Prostate gland (tissue), 2 donors: Measurements from ENCODE around the gene CCDC71L. TPM values are rescaled to one million over a fixed set of nuclear protein-coding genes. Genes with fewer than 3 reads are reported as not detected.

Experiments used
- DNase-seq: peaks from one replicate; pipeline ENCODE4 v3.0.0-alpha.2; 2019; ENCODE audit warnings: low spot score
- H3K27ac ChIP-seq, 2 donors: fragments of 200-600 bp; sonication (generic); 2 replicates each; pipeline ENCODE4 v1.5.1; 2017 to 2019
- H3K27me3 ChIP-seq: fragments of 200-600 bp; sonication (generic); replicated peaks from 2 replicates; pipeline ENCODE4 v1.5.1; 2019; ENCODE audit not compliant: insufficient read depth
- H3K36me3 ChIP-seq, 2 donors: fragments of 200-600 bp; sonication (generic); 1 replicate in 1 of 2; 2 replicates in 1 of 2; pipeline versions ENCODE4 v1.5.1 to v1.8.1; 2017 to 2019
- H3K4me1 ChIP-seq: fragments of 200-600 bp; sonication (generic); replicated peaks from 2 replicates; pipeline ENCODE4 v1.5.1; 2019
- H3K4me3 ChIP-seq, 2 donors: fragments of 200-600 bp; sonication (generic); 2 replicates each; pipeline ENCODE4 v1.5.1; 2017 to 2019
- H3K9me3 ChIP-seq: fragments of 200-600 bp; sonication (generic); 2 replicates; pipeline ENCODE4 v1.5.1; 2017
- POLR2A ChIP-seq: fragments of 450-650 bp; IDR thresholded peaks from one replicate; pipeline ENCODE4 v1.6.1; 2016; ENCODE audit warnings: antibody characterized with exemption, mild to moderate bottlenecking
- POLR2AphosphoS5 ChIP-seq: sonication (generic); formaldehyde crosslinking; IDR thresholded peaks from one replicate; pipeline ENCODE4 v1.6.1; 2017; ENCODE audit warnings: antibody characterized with exemption
- WGBS: methylation state at CpG from one replicate; pipeline ENCODE4 v1.1.5; 2018; 5-methylcytosine and 5-hydroxymethylcytosine counted together
- intact Hi-C: fragments of 100-400 bp; cut with DNase I; formaldehyde crosslinking; loops from one replicate; pipeline ENCODE4 v1.14.2; 2022
- total RNA-seq, 2 donors: library from RNA; depleted of rRNA; stranded (reverse); fragments of >200 nt; gene quantifications; one replicate each; pipeline ENCODE4 v1.1.0, GENCODE V29; 2016
- TF ChIP-seq, protein P1 (sequence below), 4 experiments: fragments of 200-600 bp in 2 of 4; fragments of 450-650 bp in 2 of 4; sonication (generic) in 2 of 4; IDR thresholded peaks; 1 replicate in 3 of 4; 2 replicates in 1 of 4; pipeline ENCODE4 v1.5.1; 2016 to 2019; ENCODE audit warnings: antibody characterized with exemption in 4 of 4, mild to moderate bottlenecking in 2 of 4, moderate library complexity in 2 of 4

Gene CCDC71L
- total RNA-seq, 2 donors from 2014 or later, result 10.1 to 24.2 TPM

DNA sequence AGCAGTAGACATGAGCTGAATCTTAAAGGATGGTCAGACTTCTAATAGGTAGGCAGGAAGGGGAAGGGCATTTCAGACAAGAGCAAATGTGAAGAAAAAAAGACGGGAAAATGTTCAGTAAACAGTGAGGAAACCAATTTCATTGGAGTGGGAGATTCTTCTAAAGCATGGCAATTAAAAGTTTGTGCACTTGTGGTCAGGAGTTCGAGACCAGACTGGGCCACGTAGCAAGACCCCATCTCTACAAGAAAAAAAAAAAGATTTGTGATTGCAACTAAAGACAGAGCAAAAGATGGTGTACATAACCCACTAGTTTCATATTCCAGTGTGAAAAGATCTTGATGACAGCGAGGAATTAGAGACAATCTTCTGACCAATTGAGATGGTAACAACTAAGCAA, 41.7 kb downstream of the CCDC71L start:
- intact Hi-C loops, result no loop called here
- H3K27me3 ChIP-seq, result no peaks in the 10 kb centered on the region
- H3K4me1 ChIP-seq, result no peaks in the 10 kb centered on the region
- no peak overlapping the region for H3K4me3 ChIP-seq
- DNase-seq, result no peak
- WGBS, result 96% methylated on average over 4 of the region's 4 CpGs
- TF ChIP-seq POLR2A, result no peak
- no peak for TF ChIP-seq POLR2AphosphoS5
- TF ChIP-seq, protein P1, sequence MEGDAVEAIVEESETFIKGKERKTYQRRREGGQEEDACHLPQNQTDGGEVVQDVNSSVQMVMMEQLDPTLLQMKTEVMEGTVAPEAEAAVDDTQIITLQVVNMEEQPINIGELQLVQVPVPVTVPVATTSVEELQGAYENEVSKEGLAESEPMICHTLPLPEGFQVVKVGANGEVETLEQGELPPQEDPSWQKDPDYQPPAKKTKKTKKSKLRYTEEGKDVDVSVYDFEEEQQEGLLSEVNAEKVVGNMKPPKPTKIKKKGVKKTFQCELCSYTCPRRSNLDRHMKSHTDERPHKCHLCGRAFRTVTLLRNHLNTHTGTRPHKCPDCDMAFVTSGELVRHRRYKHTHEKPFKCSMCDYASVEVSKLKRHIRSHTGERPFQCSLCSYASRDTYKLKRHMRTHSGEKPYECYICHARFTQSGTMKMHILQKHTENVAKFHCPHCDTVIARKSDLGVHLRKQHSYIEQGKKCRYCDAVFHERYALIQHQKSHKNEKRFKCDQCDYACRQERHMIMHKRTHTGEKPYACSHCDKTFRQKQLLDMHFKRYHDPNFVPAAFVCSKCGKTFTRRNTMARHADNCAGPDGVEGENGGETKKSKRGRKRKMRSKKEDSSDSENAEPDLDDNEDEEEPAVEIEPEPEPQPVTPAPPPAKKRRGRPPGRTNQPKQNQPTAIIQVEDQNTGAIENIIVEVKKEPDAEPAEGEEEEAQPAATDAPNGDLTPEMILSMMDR (IDR thresholded peaks at IDR 0.05), result no peak
- H3K27ac ChIP-seq, result no peak overlapping the region
- H3K9me3 ChIP-seq, result no peaks in the 10 kb centered on the region
- H3K36me3 ChIP-seq, result no peaks in the 10 kb centered on the region

DNA sequence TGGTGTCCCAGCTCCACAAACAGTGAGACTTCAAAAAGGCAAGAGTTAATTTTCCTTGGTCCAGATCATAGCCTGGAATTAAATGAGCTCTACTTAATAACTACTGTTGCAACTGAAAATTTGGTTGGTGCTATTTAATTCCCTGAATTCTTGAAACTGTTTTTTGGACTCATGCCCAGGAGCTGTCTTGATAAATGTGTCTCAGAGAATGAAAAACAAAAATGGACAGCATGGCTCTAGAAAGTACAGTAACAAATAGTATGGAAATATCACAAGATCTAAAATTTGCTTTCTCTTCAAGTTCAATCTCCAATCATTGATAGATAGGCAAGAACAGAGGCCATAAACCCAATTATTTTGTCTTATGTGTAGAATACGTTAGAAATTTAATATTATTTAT, 42.5 kb downstream of the CCDC71L start:
- 72% methylated on average over 1 of the region's 1 CpG for WGBS
- TF ChIP-seq POLR2AphosphoS5 (no peak), POLR2A (no peak)
- TF ChIP-seq, protein P1 (IDR thresholded peaks at IDR 0.05), result no peak
- H3K27me3 ChIP-seq, result no peaks in the 10 kb centered on the region
- H3K27ac ChIP-seq, result no peak overlapping the region
- no peaks in the 10 kb centered on the region for H3K9me3 ChIP-seq
- intact Hi-C loops, result no loop called here
- no peaks in the 10 kb centered on the region for H3K4me1 ChIP-seq
- no peak overlapping the region for H3K4me3 ChIP-seq
- H3K36me3 ChIP-seq, result no peaks in the 10 kb centered on the region
- DNase-seq, result no peak

DNA sequence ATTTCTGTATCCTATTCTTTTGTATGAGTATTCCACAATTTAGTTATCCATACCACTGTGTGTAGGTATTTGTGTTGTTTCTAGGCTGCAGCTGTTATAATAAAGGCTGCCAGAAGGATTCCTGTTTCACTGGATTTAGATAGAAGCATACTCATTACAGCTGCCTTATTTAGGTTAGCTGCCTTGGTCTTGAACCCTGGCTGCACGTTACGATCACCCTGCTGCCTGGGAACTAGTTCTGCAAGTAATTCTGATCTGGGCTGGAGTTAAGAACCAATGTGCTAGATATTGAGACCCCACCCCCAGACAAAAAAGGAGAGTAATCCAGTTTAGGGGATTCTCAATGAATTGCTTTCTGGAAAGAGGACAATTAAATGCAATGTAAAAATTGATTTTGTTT, 43.1 kb downstream of the CCDC71L start:
- intact Hi-C loops, result no loop called here
- DNase-seq, result no peak
- WGBS, result 40% methylated on average over 2 of the region's 2 CpGs
- Histone ChIP-seq H3K27me3 (no peaks in the 10 kb centered on the region), H3K27ac (no peak overlapping the region), H3K4me1 (no peaks in the 10 kb centered on the region), H3K36me3 (no peaks in the 10 kb centered on the region), H3K9me3 (no peaks in the 10 kb centered on the region), H3K4me3 (no peak overlapping the region)
- TF ChIP-seq, protein P1 (IDR thresholded peaks at IDR 0.05), result no peak
- TF ChIP-seq POLR2A (no peak), POLR2AphosphoS5 (no peak)

DNA sequence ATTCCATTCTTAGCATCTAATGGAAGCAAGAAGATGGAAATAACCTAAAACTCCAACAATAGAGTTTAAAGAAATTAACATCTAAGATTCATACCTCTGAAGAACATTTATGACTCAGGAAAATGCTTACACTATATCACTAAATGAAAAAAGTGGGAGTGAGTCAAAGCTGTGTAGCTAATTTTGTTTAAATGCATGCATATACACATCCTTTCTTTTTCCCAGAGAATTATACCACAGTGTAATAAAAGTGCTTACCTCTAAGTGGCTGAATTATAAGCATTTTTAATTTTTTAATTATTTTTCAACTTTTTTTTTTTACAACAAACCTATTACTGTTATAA, 44.3 kb downstream of the CCDC71L start:
- TF ChIP-seq POLR2A (no peak), POLR2AphosphoS5 (no peak)
- TF ChIP-seq, protein P1 (IDR thresholded peaks at IDR 0.05), result no peak
- Histone ChIP-seq H3K27me3 (no peaks in the 10 kb centered on the region), H3K27ac (no peak overlapping the region), H3K36me3 (no peaks in the 10 kb centered on the region), H3K4me1 (no peaks in the 10 kb centered on the region), H3K4me3 (no peak overlapping the region), H3K9me3 (no peaks in the 10 kb centered on the region)
- DNase-seq, result no peak
- intact Hi-C loops, result no loop called here

DNA sequence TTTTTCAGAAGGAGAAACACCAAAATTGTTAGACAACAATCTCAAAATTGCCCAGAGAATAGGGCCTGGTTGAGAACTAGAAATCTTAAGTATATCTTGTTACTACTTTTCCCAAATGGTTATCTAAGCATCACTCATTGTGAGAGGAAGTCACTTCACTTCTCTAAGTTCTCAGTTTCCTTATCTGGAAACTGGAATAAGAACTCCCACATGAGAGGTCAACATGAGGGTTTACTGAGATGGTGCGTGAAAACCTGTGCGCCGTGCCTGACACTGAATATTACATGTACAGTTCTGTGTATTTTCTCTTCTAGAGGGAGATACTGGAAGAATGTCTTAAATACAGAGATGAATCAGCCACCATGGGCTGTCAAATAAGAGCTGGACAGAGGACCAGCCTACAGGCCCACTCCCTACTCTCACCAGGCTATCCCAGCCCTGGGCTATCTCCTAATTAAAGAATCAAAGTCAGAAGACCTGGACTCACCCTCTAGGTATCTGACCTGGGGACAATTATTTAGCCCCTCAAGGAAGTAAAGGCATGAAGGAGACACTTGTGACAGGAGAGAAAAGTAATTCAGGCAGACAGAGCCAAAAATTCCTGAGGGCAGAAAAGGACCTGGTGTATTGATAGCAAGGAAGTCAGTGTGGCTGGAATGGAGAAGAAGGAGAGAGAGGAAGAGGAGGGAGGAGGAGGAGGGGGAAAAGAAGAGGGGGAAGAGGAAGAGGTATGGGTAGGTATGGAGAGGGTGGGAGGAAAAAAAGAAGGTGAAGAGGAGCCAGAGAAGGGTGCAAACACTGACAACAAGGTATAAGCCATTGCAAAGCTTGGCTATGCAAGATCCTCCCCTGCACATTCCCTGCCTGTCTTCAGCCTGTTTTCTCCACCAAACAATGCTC, 44.9 kb downstream of the CCDC71L start:
- DNase-seq, result no peak
- intact Hi-C loops, result no loop called here
- Histone ChIP-seq H3K27me3 (no peaks in the 10 kb centered on the region), H3K36me3 (no peaks in the 10 kb centered on the region), H3K9me3 (no peaks in the 10 kb centered on the region), H3K4me3 (no peak overlapping the region), H3K27ac (no peak overlapping the region), H3K4me1 (no peaks in the 10 kb centered on the region)
- TF ChIP-seq, protein P1 (IDR thresholded peaks at IDR 0.05), result no peak
- TF ChIP-seq POLR2AphosphoS5, result no peak
- no peak for TF ChIP-seq POLR2A
- 96% methylated on average over 3 of the region's 3 CpGs for WGBS
